Measurements from ENCODE around the gene C14orf132.

- no peak for TF ChIP-seq CTCF (IDR thresholded peaks at IDR 0.05; ENCODE audit: poor library complexity)
- no peak for TF ChIP-seq EZH2 (IDR thresholded peaks at IDR 0.05; ENCODE audit: borderline replicate concordance)
- TF ChIP-seq EZH2phosphoT487 (IDR thresholded peaks at IDR 0.05; ENCODE audit: low read depth, severe bottlenecking, unreplicated experiment), result no peak
Observed at GRCh38 chr14:96105089-96105925, 66.1 kb downstream of the C14orf132 start.
